ENCODE data around the gene PDE4D. TPM values are rescaled to one million over a fixed set of nuclear protein-coding genes. Genes with fewer than 3 reads are reported as not detected.

PDE4D gene
- total and polyA plus RNA-seq, 10 of the 15 experiments (the other 5 are each of a cell fraction or from before 2014, with no cell fraction given) = 0.87 to 4.1 (median 2.2) TPM

DNA sequence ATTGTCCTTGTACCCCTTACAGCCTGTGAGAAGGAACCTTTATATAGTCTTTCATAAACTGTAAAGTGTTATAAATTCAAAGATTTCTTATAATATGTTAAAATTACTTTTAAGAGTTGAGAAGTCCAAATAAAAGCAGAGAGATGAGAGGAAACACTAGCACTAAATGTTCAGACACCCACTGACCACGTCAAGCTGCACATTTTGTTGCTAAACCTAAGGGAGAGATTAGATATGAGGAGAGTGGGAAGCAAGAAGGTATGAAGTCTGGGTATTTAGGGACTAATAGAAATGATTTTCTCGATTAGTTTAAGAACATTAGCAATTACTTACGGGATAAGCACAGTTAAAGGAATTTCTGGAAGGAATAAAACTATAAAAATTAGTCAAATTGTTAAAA is 803.8 kb downstream of the PDE4D start:
- no peak overlapping the region for H3K27ac ChIP-seq (ENCODE audit: control insufficient read depth, insufficient read depth)
- BruUV-seq (replicated peaks) = no TSS peak
- no peaks in the 10 kb centered on the region for H3K27me3 ChIP-seq (replicated peaks in 1 of 2; ENCODE audit: control insufficient read depth in 2 of 2, insufficient read depth in 2 of 2, low read length in 1 of 2)
- ChIA-PET SMC1A (ENCODE audit: uncharacterized antibody, unreplicated experiment) (no interaction called here), RAD21 (ENCODE audit: unreplicated experiment) (no interaction called here), CTCF (no interaction called here), POLR2A (no interaction called here)
- FAIRE-seq = no peak
- intact Hi-C loops (cut with micrococcal nuclease; ENCODE audit: unreplicated experiment) (no loop called here), in situ Hi-C loops (cut with MboI) (no loop called here)
- no peak overlapping the region for H2AFZ ChIP-seq (ENCODE audit: control insufficient read depth, low read depth, low read length)
- H3K9me3 ChIP-seq (replicated peaks; ENCODE audit: control insufficient read depth, insufficient read depth, low read length) = no peaks in the 10 kb centered on the region
- no peak overlapping the region for H3K4me2 ChIP-seq (ENCODE audit: control insufficient read depth, insufficient read depth)
- H3K4me3 ChIP-seq = no peak overlapping the region
- no peaks in the 10 kb centered on the region for H3K36me3 ChIP-seq (ENCODE audit: control insufficient read depth in 2 of 2, insufficient read depth in 2 of 2, low read length in 1 of 2)
- WGBS (ENCODE audit: insufficient coverage, insufficient replicate concordance, low lambda C conversion rate, missing lambda C conversion rate) = 18% methylated on average over 3 of the region's 3 CpGs
- H3K79me2 ChIP-seq (ENCODE audit: control insufficient read depth, insufficient read depth, low read length) = no peaks in the 10 kb centered on the region
- TF ChIP-seq, protein P1, sequence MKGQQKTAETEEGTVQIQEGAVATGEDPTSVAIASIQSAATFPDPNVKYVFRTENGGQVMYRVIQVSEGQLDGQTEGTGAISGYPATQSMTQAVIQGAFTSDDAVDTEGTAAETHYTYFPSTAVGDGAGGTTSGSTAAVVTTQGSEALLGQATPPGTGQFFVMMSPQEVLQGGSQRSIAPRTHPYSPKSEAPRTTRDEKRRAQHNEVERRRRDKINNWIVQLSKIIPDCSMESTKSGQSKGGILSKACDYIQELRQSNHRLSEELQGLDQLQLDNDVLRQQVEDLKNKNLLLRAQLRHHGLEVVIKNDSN (IDR thresholded peaks at IDR 0.05; ENCODE audit: borderline replicate concordance, extremely low read length, insufficient read depth, low read depth, low read length) = no peak
- TF ChIP-seq NBN (IDR thresholded peaks at IDR 0.05) = no peak
- no peak for TF ChIP-seq NFYA (IDR thresholded peaks at IDR 0.05; ENCODE audit: borderline replicate concordance, low read depth, low read length)
- no peak for TF ChIP-seq TCF3 (IDR thresholded peaks at IDR 0.05; ENCODE audit: borderline replicate concordance, insufficient read depth, low read depth, low read length)
- TF ChIP-seq, protein P2, sequence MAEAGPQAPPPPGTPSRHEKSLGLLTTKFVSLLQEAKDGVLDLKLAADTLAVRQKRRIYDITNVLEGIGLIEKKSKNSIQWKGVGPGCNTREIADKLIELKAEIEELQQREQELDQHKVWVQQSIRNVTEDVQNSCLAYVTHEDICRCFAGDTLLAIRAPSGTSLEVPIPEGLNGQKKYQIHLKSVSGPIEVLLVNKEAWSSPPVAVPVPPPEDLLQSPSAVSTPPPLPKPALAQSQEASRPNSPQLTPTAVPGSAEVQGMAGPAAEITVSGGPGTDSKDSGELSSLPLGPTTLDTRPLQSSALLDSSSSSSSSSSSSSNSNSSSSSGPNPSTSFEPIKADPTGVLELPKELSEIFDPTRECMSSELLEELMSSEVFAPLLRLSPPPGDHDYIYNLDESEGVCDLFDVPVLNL (IDR thresholded peaks at IDR 0.05; ENCODE audit: low read depth, low read length) = no peak
- TF ChIP-seq BACH1 (IDR thresholded peaks at IDR 0.05; ENCODE audit: borderline replicate concordance) = no peak
- no peak for TF ChIP-seq NFIC (IDR thresholded peaks at IDR 0.05; ENCODE audit: low read depth, low read length)
- no peak for TF ChIP-seq PML (IDR thresholded peaks at IDR 0.05; ENCODE audit: low read length)
- no peak for TF ChIP-seq IKZF2 (IDR thresholded peaks at IDR 0.05)
- no peak for TF ChIP-seq TBL1XR1 (IDR thresholded peaks at IDR 0.05; ENCODE audit: low read depth, low read length)
- TF ChIP-seq PAX5 (IDR thresholded peaks at IDR 0.05; ENCODE audit: borderline replicate concordance, low read depth, low read length) = no peak
- no peak for TF ChIP-seq KLF5 (IDR thresholded peaks at IDR 0.05; ENCODE audit: partially characterized antibody)
- TF ChIP-seq, protein P3, sequence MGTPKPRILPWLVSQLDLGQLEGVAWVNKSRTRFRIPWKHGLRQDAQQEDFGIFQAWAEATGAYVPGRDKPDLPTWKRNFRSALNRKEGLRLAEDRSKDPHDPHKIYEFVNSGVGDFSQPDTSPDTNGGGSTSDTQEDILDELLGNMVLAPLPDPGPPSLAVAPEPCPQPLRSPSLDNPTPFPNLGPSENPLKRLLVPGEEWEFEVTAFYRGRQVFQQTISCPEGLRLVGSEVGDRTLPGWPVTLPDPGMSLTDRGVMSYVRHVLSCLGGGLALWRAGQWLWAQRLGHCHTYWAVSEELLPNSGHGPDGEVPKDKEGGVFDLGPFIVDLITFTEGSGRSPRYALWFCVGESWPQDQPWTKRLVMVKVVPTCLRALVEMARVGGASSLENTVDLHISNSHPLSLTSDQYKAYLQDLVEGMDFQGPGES (IDR thresholded peaks at IDR 0.05) = no peak
- TF ChIP-seq RAD21 (IDR thresholded peaks at IDR 0.05; ENCODE audit: insufficient read depth, low read depth, low read length) = no peak
- TF ChIP-seq ETV6 (conservative IDR thresholded peaks at IDR 0.05 in 1 of 2, IDR thresholded peaks at IDR 0.05 in 1 of 2; ENCODE audit: borderline replicate concordance in 1 of 2, low read depth in 1 of 2) = no peak
- no peak for TF ChIP-seq STAT3 (IDR thresholded peaks at IDR 0.05; ENCODE audit: low read depth, low read length)
- TF ChIP-seq, protein P4, sequence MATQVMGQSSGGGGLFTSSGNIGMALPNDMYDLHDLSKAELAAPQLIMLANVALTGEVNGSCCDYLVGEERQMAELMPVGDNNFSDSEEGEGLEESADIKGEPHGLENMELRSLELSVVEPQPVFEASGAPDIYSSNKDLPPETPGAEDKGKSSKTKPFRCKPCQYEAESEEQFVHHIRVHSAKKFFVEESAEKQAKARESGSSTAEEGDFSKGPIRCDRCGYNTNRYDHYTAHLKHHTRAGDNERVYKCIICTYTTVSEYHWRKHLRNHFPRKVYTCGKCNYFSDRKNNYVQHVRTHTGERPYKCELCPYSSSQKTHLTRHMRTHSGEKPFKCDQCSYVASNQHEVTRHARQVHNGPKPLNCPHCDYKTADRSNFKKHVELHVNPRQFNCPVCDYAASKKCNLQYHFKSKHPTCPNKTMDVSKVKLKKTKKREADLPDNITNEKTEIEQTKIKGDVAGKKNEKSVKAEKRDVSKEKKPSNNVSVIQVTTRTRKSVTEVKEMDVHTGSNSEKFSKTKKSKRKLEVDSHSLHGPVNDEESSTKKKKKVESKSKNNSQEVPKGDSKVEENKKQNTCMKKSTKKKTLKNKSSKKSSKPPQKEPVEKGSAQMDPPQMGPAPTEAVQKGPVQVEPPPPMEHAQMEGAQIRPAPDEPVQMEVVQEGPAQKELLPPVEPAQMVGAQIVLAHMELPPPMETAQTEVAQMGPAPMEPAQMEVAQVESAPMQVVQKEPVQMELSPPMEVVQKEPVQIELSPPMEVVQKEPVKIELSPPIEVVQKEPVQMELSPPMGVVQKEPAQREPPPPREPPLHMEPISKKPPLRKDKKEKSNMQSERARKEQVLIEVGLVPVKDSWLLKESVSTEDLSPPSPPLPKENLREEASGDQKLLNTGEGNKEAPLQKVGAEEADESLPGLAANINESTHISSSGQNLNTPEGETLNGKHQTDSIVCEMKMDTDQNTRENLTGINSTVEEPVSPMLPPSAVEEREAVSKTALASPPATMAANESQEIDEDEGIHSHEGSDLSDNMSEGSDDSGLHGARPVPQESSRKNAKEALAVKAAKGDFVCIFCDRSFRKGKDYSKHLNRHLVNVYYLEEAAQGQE (IDR thresholded peaks at IDR 0.05; ENCODE audit: low read depth, low read length) = no peak
- no peak overlapping the region for H3K9ac ChIP-seq (ENCODE audit: control insufficient read depth, insufficient read depth, low read length)
- H3K4me1 ChIP-seq (ENCODE audit: control insufficient read depth, insufficient read depth, low read length) = no peaks in the 10 kb centered on the region
- DNase-seq (ENCODE audit: low read depth, low spot score) = no peak
- ATAC-seq = no peak
- no peaks in the 10 kb centered on the region for H4K20me1 ChIP-seq (ENCODE audit: control insufficient read depth, insufficient read depth)

All from GM12878 (cell line).